ENCODE measurements around the gene HSF2.
A peak's percentile ranks its signal among the peaks of the same experiment; 100 is the strongest.

HSF2 gene

DNA sequence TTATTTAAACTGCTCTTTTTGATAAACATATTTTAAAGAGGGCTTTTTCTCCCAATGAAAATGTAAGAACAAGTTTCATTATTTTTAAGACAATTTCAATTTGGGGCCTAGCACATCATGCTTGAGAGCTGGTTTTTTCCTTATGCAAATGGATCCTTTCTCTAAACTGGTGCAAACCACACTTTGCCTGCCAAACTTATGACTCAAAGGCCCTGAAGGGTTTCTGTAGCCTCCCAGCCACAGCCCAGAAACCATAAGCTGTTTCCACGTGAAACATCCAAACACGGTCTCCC, 451 bp upstream of the HSF2 start:
- Histone ChIP-seq H3F3A (ENCODE audit: control insufficient read depth, insufficient read depth) (no peaks in the 10 kb centered on the region), H3K4me1 (ENCODE audit: control insufficient read depth, low read length) (peaks cover 26% of the 10 kb centered on the region), H3K9me3 (ENCODE audit: control insufficient read depth, insufficient read depth, low read length) (no peaks in the 10 kb centered on the region), H3K27ac (ENCODE audit: low read depth, low read length) (0 out of 2 replicates have a peak overlapping the region, but pooled peaks have one; percentile 23), H3K27me3 (ENCODE audit: control insufficient read depth, low read length) (no peaks in the 10 kb centered on the region), H3K9me2 (replicated peaks; ENCODE audit: control insufficient read depth, low read length) (no peaks in the 10 kb centered on the region), H3K79me2 (ENCODE audit: control insufficient read depth, low read length) (peaks cover 45% of the 10 kb centered on the region), H3K36me3 (ENCODE audit: control insufficient read depth, low read length) (peaks cover 33% of the 10 kb centered on the region), H3K4me2 (ENCODE audit: low read length) (peak overlapping the region; percentile 64), H3K4me3 (ENCODE audit: low read length) (peak overlapping the region; percentile 65), H4K20me1 (ENCODE audit: control insufficient read depth, insufficient read depth, low read depth, low read length) (peaks cover 15% of the 10 kb centered on the region)
- TF ChIP-seq, protein P1, sequence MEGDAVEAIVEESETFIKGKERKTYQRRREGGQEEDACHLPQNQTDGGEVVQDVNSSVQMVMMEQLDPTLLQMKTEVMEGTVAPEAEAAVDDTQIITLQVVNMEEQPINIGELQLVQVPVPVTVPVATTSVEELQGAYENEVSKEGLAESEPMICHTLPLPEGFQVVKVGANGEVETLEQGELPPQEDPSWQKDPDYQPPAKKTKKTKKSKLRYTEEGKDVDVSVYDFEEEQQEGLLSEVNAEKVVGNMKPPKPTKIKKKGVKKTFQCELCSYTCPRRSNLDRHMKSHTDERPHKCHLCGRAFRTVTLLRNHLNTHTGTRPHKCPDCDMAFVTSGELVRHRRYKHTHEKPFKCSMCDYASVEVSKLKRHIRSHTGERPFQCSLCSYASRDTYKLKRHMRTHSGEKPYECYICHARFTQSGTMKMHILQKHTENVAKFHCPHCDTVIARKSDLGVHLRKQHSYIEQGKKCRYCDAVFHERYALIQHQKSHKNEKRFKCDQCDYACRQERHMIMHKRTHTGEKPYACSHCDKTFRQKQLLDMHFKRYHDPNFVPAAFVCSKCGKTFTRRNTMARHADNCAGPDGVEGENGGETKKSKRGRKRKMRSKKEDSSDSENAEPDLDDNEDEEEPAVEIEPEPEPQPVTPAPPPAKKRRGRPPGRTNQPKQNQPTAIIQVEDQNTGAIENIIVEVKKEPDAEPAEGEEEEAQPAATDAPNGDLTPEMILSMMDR (IDR thresholded peaks at IDR 0.05; ENCODE audit: low read depth, low read length, poor library complexity, severe bottlenecking): no peak
- no peak for TF ChIP-seq EZH2phosphoT487 (IDR thresholded peaks at IDR 0.05; ENCODE audit: borderline replicate concordance, low read length)

- Histone ChIP-seq H3K27me3 (ENCODE audit: control insufficient read depth, low read length) (no peaks in the 10 kb centered on the region), H3K4me3 (ENCODE audit: low read length) (peak overlapping the region; percentile 98), H4K20me1 (ENCODE audit: control insufficient read depth, insufficient read depth, low read depth, low read length) (peaks cover 15% of the 10 kb centered on the region), H3K9me2 (replicated peaks; ENCODE audit: control insufficient read depth, low read length) (no peaks in the 10 kb centered on the region), H3K4me2 (ENCODE audit: low read length) (peak overlapping the region; percentile 99), H3K27ac (ENCODE audit: low read depth, low read length) (peak overlapping the region; percentile 51), H3K36me3 (ENCODE audit: control insufficient read depth, low read length) (peaks cover 37% of the 10 kb centered on the region), H3F3A (ENCODE audit: control insufficient read depth, insufficient read depth) (no peaks in the 10 kb centered on the region), H3K79me2 (ENCODE audit: control insufficient read depth, low read length) (peaks cover 56% of the 10 kb centered on the region), H3K4me1 (ENCODE audit: control insufficient read depth, low read length) (peaks cover 26% of the 10 kb centered on the region), H3K9me3 (ENCODE audit: control insufficient read depth, insufficient read depth, low read length) (no peaks in the 10 kb centered on the region)
- TF ChIP-seq, protein P1 (IDR thresholded peaks at IDR 0.05; ENCODE audit: low read depth, low read length, poor library complexity, severe bottlenecking): no peak
- TF ChIP-seq EZH2phosphoT487 (IDR thresholded peaks at IDR 0.05; ENCODE audit: borderline replicate concordance, low read length): no peak
These were observed 634 bp downstream of the HSF2 start for GRCh38 chr6:122400121-122400450.

GRCh38 chr6:122400462-122401089, 1.1 kb downstream of the HSF2 start:
- peaks cover 15% of the 10 kb centered on the region for H4K20me1 ChIP-seq (ENCODE audit: control insufficient read depth, insufficient read depth, low read depth, low read length)
- peaks cover 26% of the 10 kb centered on the region for H3K4me1 ChIP-seq (ENCODE audit: control insufficient read depth, low read length)
- TF ChIP-seq, protein P1 (IDR thresholded peaks at IDR 0.05; ENCODE audit: low read depth, low read length, poor library complexity, severe bottlenecking): no peak
- no peak for TF ChIP-seq EZH2phosphoT487 (IDR thresholded peaks at IDR 0.05; ENCODE audit: borderline replicate concordance, low read length)
- no peaks in the 10 kb centered on the region for H3K9me2 ChIP-seq (replicated peaks; ENCODE audit: control insufficient read depth, low read length)
- H3K36me3 ChIP-seq (ENCODE audit: control insufficient read depth, low read length): peaks cover 40% of the 10 kb centered on the region
- peaks cover 61% of the 10 kb centered on the region for H3K79me2 ChIP-seq (ENCODE audit: control insufficient read depth, low read length)
- no peaks in the 10 kb centered on the region for H3K9me3 ChIP-seq (ENCODE audit: control insufficient read depth, insufficient read depth, low read length)
- H3K4me3 ChIP-seq (ENCODE audit: low read length): peak overlapping the region; percentile 98
- no peaks in the 10 kb centered on the region for H3K27me3 ChIP-seq (ENCODE audit: control insufficient read depth, low read length)
- peak overlapping the region; percentile 99 for H3K4me2 ChIP-seq (ENCODE audit: low read length)
- H3K27ac ChIP-seq (ENCODE audit: low read depth, low read length): no peak overlapping the region
- H3F3A ChIP-seq (ENCODE audit: control insufficient read depth, insufficient read depth): no peaks in the 10 kb centered on the region

Measured in DOHH2 (cell line).